Ishikawa (cell line): ENCODE data around the gene KCNQ1.

Source experiments
- CEBPB ChIP-seq: IDR thresholded peaks from 2 replicates; pipeline ENCODE4 v1.6.1; 2012
- EGR1 ChIP-seq: IDR thresholded peaks from 2 replicates; pipeline ENCODE4 v1.6.1; 2012
- EP300 ChIP-seq: IDR thresholded peaks from 2 replicates; pipeline ENCODE4 v1.6.1; 2012; ENCODE audit warnings: borderline replicate concordance
- FOXM1 ChIP-seq: IDR thresholded peaks from 2 replicates; pipeline ENCODE4 v1.6.1; 2012; ENCODE audit warnings: low read depth, borderline replicate concordance
- MAX ChIP-seq: IDR thresholded peaks from 2 replicates; pipeline ENCODE4 v1.6.1; 2012
- NFIC ChIP-seq: IDR thresholded peaks from 2 replicates; pipeline ENCODE4 v1.6.1; 2012
- RAD21 ChIP-seq: IDR thresholded peaks from 2 replicates; pipeline ENCODE4 v1.6.1; 2012; ENCODE audit warnings: low read depth
- REST ChIP-seq: IDR thresholded peaks from 2 replicates; pipeline ENCODE4 v1.6.1; 2012; ENCODE audit warnings: low read depth, mild to moderate bottlenecking
- TAF1 ChIP-seq: IDR thresholded peaks from 2 replicates; pipeline ENCODE4 v1.6.1; 2012; ENCODE audit warnings: low read depth, mild to moderate bottlenecking
- TEAD4 ChIP-seq: IDR thresholded peaks from 2 replicates; pipeline ENCODE4 v1.6.1; 2012
- USF1 ChIP-seq: IDR thresholded peaks from 2 replicates; pipeline ENCODE4 v1.6.1; 2012
- YY1 ChIP-seq: IDR thresholded peaks from 2 replicates; pipeline ENCODE4 v1.6.1; 2012; ENCODE audit warnings: low read depth

GRCh38 chr11:2649848-2650247 is 205.0 kb downstream of the KCNQ1 start:
- no peak for TF ChIP-seq CEBPB
- no peak for TF ChIP-seq EP300
- no peak for TF ChIP-seq RAD21
- TF ChIP-seq NFIC: no peak
- TF ChIP-seq EGR1: no peak
- no peak for TF ChIP-seq TAF1
- no peak for TF ChIP-seq YY1
- TF ChIP-seq FOXM1: no peak
- no peak for TF ChIP-seq MAX
- no peak for TF ChIP-seq REST
- TF ChIP-seq TEAD4: no peak
- no peak for TF ChIP-seq USF1
